ENCODE measurements around the gene GSG1. TPM values are rescaled to one million over a fixed set of nuclear protein-coding genes. Genes with fewer than 3 reads are reported as not detected.

GSG1 gene
- total RNA-seq, 1 experiment from 2014 or later, result 0.28 TPM

GRCh38 chr12:13120413-13120812 is 16.9 kb upstream of the GSG1 start:
- ChIA-PET POLR2A (no interaction called here), CTCF (interaction anchor here (0.6 kb wide), 1 partner anchor 201 kb away, joined by 3 read pairs; no protein-coding TSS in a partner anchor)
- Mint-ChIP-seq H3K4me3 (no peak overlapping the region), H3K27ac (no peak overlapping the region), H3K36me3 (no peaks in the 10 kb centered on the region), H3K9me3 (no peaks in the 10 kb centered on the region), H3K4me1 (peaks cover 28% of the 10 kb centered on the region), H3K27me3 (ENCODE audit: low read depth) (no peaks in the 10 kb centered on the region)
- ATAC-seq (no peak), DNase-seq (ENCODE audit: low spot score) (no peak)
- TF ChIP-seq ESRRA (CRISPR knock-in tag; IDR thresholded peaks at IDR 0.05; ENCODE audit: borderline replicate concordance) (no peak), SMAD4 (CRISPR knock-in tag; IDR thresholded peaks at IDR 0.05) (no peak), PRRX2 (CRISPR knock-in tag; IDR thresholded peaks at IDR 0.05) (no peak), SOX15 (CRISPR knock-in tag; IDR thresholded peaks at IDR 0.05) (no peak), FOXK1 (CRISPR knock-in tag; IDR thresholded peaks at IDR 0.05) (no peak), GABPB1 (CRISPR knock-in tag; IDR thresholded peaks at IDR 0.05) (no peak), USF2 (CRISPR knock-in tag; IDR thresholded peaks at IDR 0.05) (no peak), MXD4 (CRISPR knock-in tag; IDR thresholded peaks at IDR 0.05; ENCODE audit: borderline replicate concordance) (no peak), AR (CRISPR knock-in tag; IDR thresholded peaks at IDR 0.05) (no peak), PRDM15 (CRISPR knock-in tag; IDR thresholded peaks at IDR 0.05) (no peak), EMX1 (CRISPR knock-in tag; IDR thresholded peaks at IDR 0.05) (no peak), ZNF416 (CRISPR knock-in tag; IDR thresholded peaks at IDR 0.05) (no peak), SP1 (CRISPR knock-in tag; conservative IDR thresholded peaks at IDR 0.05) (no peak)

DNA sequence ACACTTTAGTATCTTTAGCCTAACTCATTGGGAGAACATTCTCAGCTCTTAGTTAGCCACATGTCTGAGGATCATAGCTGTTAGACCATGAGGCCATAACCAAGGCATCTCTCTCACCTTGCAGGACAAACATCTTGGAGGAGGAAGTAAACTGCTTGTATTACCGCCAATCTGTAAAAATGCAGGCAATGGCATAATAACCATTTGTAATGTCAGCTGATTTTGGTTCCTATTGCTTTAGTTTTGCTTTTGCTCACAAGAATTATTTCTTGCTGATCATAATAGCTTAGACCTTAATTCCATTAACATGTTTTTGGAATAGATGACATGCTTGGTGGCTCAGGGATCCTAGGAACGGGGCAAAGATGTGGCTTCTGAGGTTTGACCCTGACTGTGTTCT is 16.4 kb upstream of the GSG1 start:
- Mint-ChIP-seq H3K4me3 (no peak overlapping the region), H3K36me3 (no peaks in the 10 kb centered on the region), H3K27ac (no peak overlapping the region), H3K27me3 (ENCODE audit: low read depth) (no peaks in the 10 kb centered on the region), H3K9me3 (no peaks in the 10 kb centered on the region), H3K4me1 (peaks cover 23% of the 10 kb centered on the region)
- ChIA-PET CTCF (interaction anchor here (0.6 kb wide), 1 partner anchor 201 kb away, joined by 3 read pairs; no protein-coding TSS in a partner anchor), POLR2A (no interaction called here)
- no peak for ATAC-seq
- DNase-seq (ENCODE audit: low spot score), result no peak
- TF ChIP-seq STAT6 (CRISPR knock-in tag; conservative IDR thresholded peaks at IDR 0.05; ENCODE audit: low read depth) (no peak), FOXJ3 (CRISPR knock-in tag; IDR thresholded peaks at IDR 0.05; ENCODE audit: borderline replicate concordance) (no peak), MXD4 (CRISPR knock-in tag; IDR thresholded peaks at IDR 0.05; ENCODE audit: borderline replicate concordance) (no peak), ZNF317 (CRISPR knock-in tag; IDR thresholded peaks at IDR 0.05; ENCODE audit: borderline replicate concordance, low read depth) (no peak), ZNF532 (CRISPR knock-in tag; IDR thresholded peaks at IDR 0.05; ENCODE audit: borderline replicate concordance) (no peak), ZNF263 (CRISPR knock-in tag; IDR thresholded peaks at IDR 0.05; ENCODE audit: low read depth) (no peak), ZNF219 (CRISPR knock-in tag; IDR thresholded peaks at IDR 0.05; ENCODE audit: borderline replicate concordance) (no peak), IRF2 (CRISPR knock-in tag; IDR thresholded peaks at IDR 0.05; ENCODE audit: borderline replicate concordance, low read depth) (no peak)
- TF ChIP-seq, protein P1, sequence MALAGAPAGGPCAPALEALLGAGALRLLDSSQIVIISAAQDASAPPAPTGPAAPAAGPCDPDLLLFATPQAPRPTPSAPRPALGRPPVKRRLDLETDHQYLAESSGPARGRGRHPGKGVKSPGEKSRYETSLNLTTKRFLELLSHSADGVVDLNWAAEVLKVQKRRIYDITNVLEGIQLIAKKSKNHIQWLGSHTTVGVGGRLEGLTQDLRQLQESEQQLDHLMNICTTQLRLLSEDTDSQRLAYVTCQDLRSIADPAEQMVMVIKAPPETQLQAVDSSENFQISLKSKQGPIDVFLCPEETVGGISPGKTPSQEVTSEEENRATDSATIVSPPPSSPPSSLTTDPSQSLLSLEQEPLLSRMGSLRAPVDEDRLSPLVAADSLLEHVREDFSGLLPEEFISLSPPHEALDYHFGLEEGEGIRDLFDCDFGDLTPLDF (CRISPR knock-in tag; IDR thresholded peaks at IDR 0.05), result no peak

Measured in WTC11 (cell line).